ENCODE measurements around the gene MYBPHL. TPM values are rescaled to one million over a fixed set of nuclear protein-coding genes. Genes with fewer than 3 reads are reported as not detected.
A peak's percentile ranks its signal among the peaks of the same experiment; 100 is the strongest.

MYBPHL gene
- total and polyA plus RNA-seq, 2 of the 13 experiments (the other 11 are each of a cell fraction or from before 2014, with no cell fraction given) = 3.7 to 3.8 TPM

GRCh38 chr1:109274533-109275476, 32.0 kb downstream of the MYBPHL start (continued):
- TF ChIP-seq DZIP1 (CRISPR knock-in tag; IDR thresholded peaks at IDR 0.05) (no peak), SMARCE1 (IDR thresholded peaks at IDR 0.05; ENCODE audit: borderline replicate concordance) (no peak), MYC (CRISPR knock-in tag; IDR thresholded peaks at IDR 0.05; ENCODE audit: borderline replicate concordance) (peak; percentile 80), NCOA1 (CRISPR knock-in tag; IDR thresholded peaks at IDR 0.05) (peak; percentile 54; the same call in 1 of the 2 replicates), TCF7 (IDR thresholded peaks at IDR 0.05; ENCODE audit: low read depth) (peak; percentile 78), JDP2 (CRISPR knock-in tag; IDR thresholded peaks at IDR 0.05; ENCODE audit: borderline replicate concordance) (no peak), ZNF576 (CRISPR knock-in tag; IDR thresholded peaks at IDR 0.05) (no peak), ONECUT2 (CRISPR knock-in tag; IDR thresholded peaks at IDR 0.05) (no peak), ZNF605 (CRISPR knock-in tag; IDR thresholded peaks at IDR 0.05) (peak; percentile 26; the same call in 1 of the 2 replicates), GATAD1 (CRISPR knock-in tag; IDR thresholded peaks at IDR 0.05) (0 out of 2 replicates have a peak, but pooled peaks have one; percentile 52), ZSCAN31 (CRISPR knock-in tag; IDR thresholded peaks at IDR 0.05; ENCODE audit: low read depth) (0 out of 2 replicates have a peak, but pooled peaks have one; percentile 85), HOXA3 (CRISPR knock-in tag; IDR thresholded peaks at IDR 0.05) (peak; percentile 68), FOXC1 (CRISPR knock-in tag; IDR thresholded peaks at IDR 0.05; ENCODE audit: borderline replicate concordance) (peak; percentile 70; the same call in 1 of the 2 replicates), SIN3A (IDR thresholded peaks at IDR 0.05; ENCODE audit: borderline replicate concordance, low read depth, low read length) (no peak; the same call in 1 of the 2 replicates), TP53 (CRISPR knock-in tag; conservative IDR thresholded peaks at IDR 0.05) (0 out of 2 replicates have a peak, but pooled peaks have one; percentile 75), RCOR2 (CRISPR knock-in tag; IDR thresholded peaks at IDR 0.05) (0 out of 2 replicates have a peak, but pooled peaks have one; percentile 53), KLF9 (CRISPR knock-in tag; IDR thresholded peaks at IDR 0.05; ENCODE audit: low read depth) (0 out of 2 replicates have a peak, but pooled peaks have one; percentile 39), HOXA5 (CRISPR knock-in tag; IDR thresholded peaks at IDR 0.05) (peak; percentile 54; the same call in 1 of the 2 replicates), ZFP91 (CRISPR knock-in tag; IDR thresholded peaks at IDR 0.05; ENCODE audit: borderline replicate concordance) (peak; percentile 71; the same call in 1 of the 2 replicates), YY1 (IDR thresholded peaks at IDR 0.05; ENCODE audit: insufficient read depth, insufficient replicate concordance, low read depth, low read length) (peak; percentile 57), HNF4G (IDR thresholded peaks at IDR 0.05; ENCODE audit: borderline replicate concordance, low read depth, low read length) (peak; percentile 57), HNF4G (CRISPR knock-in tag; IDR thresholded peaks at IDR 0.05; ENCODE audit: borderline replicate concordance, low read depth) (no peak), EP300 (IDR thresholded peaks at IDR 0.05; ENCODE audit: low read depth in 2 of 2, low read length in 2 of 2) (peak; percentile 54 to 77; a peak in 3 of 4 replicates), EP300 (CRISPR knock-in tag; IDR thresholded peaks at IDR 0.05; ENCODE audit: borderline replicate concordance) (peak; percentile 71; the same call in 1 of the 2 replicates), KDM6A (CRISPR knock-in tag; IDR thresholded peaks at IDR 0.05; ENCODE audit: low read depth) (peak; percentile 75), SRSF1 (optimal IDR thresholded peaks at IDR 0.05; ENCODE audit: low read depth, low read length) (peak; percentile 59)
